ENCODE results near the gene KDELR1.
A peak's percentile ranks its signal among the peaks of the same experiment; 100 is the strongest.
"Not testable (repeated sequence)": the region's sequence is repeated elsewhere in the genome, so short reads cannot be mapped to it uniquely, and the experiment has no call there.

KDELR1 gene

DNA sequence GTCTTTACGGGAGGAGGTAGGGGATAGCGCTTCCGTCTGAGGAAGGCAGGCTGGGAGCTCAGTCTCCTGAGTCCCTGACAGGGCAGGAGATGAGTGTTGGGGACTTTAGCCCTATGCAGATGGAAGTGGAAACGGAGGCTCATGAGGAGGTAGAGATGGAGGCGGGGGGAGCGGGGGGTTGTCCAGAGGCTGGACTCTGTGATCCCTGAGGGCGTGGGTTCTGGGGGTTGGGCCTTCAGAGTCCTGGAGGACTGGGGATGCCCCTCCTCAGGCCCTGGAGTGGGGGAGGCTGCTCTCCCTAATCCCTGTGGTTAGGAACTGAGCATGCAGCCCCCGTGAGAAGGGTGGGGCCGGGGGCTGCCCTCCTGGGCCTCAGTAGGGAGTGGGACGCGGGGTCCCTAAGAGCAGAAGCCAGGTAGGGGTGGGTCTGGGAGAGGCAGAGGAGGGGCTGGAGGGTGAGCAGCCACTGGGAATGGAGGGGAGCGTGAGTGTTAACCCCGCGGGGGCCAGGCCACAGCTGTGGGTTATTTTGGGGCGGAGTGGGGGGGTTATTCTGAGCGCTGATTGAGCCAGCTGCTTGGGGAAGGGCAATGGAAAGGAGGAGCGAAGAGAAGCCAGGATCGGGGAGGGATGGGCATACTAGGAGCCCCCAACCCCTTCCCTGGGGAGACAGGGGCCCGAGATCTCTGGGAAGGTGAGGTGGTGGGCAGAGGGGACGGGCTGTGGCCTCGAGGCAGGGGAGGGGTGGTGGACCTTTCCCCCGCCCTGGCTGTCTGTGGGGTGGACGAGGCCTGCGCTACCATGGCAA, 4.9 kb upstream of the KDELR1 start:
- H3K27me3 ChIP-seq (ENCODE audit: control insufficient read depth in 1 of 2, insufficient read depth in 2 of 2, low read length in 2 of 2), result peaks cover 52 to 67% of the 10 kb centered on the region in 2 donors

GRCh38 chr19:48395499-48395898, 4.1 kb upstream of the KDELR1 start:
- Histone ChIP-seq H3K4me1 (ENCODE audit: insufficient read depth, low read length) (peaks cover 15% of the 10 kb centered on the region), H3K9me3 (ENCODE audit: low read length) (no peaks in the 10 kb centered on the region), H3K4me3 (ENCODE audit: low read depth in 1 of 2, low read length in 2 of 2) (no peak overlapping the region)

More for the DNA sequence above, 4.9 kb upstream of the KDELR1 start:
- no peaks in the 10 kb centered on the region for H3K9me3 ChIP-seq (ENCODE audit: low read length)
- no peaks in the 10 kb centered on the region for H3K36me3 ChIP-seq (ENCODE audit: insufficient read depth, low read length)
- no peak overlapping the region for H3K9ac ChIP-seq (ENCODE audit: low read length)
- no peak overlapping the region for H3K27ac ChIP-seq (ENCODE audit: low read depth, low read length)
- no peak overlapping the region for H3K4me3 ChIP-seq (ENCODE audit: low read depth in 1 of 2, low read length in 2 of 2)
- peaks cover 15% of the 10 kb centered on the region for H3K4me1 ChIP-seq (ENCODE audit: insufficient read depth, low read length)

GRCh38 chr19:48395170-48395455, 3.8 kb upstream of the KDELR1 start:
- Histone ChIP-seq H3K9ac (ENCODE audit: low read length) (no peak overlapping the region), H3K36me3 (ENCODE audit: insufficient read depth, low read length) (no peaks in the 10 kb centered on the region), H3K4me1 (ENCODE audit: insufficient read depth, low read length) (peaks cover 17% of the 10 kb centered on the region), H3K4me3 (ENCODE audit: low read depth in 1 of 2, low read length in 2 of 2) (no peak overlapping the region), H3K27ac (ENCODE audit: low read depth, low read length) (no peak overlapping the region), H3K27me3 (ENCODE audit: control insufficient read depth in 1 of 2, insufficient read depth in 2 of 2, low read length in 2 of 2) (peaks cover 52 to 67% of the 10 kb centered on the region in 2 donors), H3K9me3 (ENCODE audit: low read length) (no peaks in the 10 kb centered on the region)

More at GRCh38 chr19:48395499-48395898, 4.1 kb upstream of the KDELR1 start:
- H3K9ac ChIP-seq (ENCODE audit: low read length), result no peak overlapping the region
- peaks cover 52 to 67% of the 10 kb centered on the region in 2 donors for H3K27me3 ChIP-seq (ENCODE audit: control insufficient read depth in 1 of 2, insufficient read depth in 2 of 2, low read length in 2 of 2)
- no peak overlapping the region for H3K27ac ChIP-seq (ENCODE audit: low read depth, low read length)
- H3K36me3 ChIP-seq (ENCODE audit: insufficient read depth, low read length), result no peaks in the 10 kb centered on the region

DNA sequence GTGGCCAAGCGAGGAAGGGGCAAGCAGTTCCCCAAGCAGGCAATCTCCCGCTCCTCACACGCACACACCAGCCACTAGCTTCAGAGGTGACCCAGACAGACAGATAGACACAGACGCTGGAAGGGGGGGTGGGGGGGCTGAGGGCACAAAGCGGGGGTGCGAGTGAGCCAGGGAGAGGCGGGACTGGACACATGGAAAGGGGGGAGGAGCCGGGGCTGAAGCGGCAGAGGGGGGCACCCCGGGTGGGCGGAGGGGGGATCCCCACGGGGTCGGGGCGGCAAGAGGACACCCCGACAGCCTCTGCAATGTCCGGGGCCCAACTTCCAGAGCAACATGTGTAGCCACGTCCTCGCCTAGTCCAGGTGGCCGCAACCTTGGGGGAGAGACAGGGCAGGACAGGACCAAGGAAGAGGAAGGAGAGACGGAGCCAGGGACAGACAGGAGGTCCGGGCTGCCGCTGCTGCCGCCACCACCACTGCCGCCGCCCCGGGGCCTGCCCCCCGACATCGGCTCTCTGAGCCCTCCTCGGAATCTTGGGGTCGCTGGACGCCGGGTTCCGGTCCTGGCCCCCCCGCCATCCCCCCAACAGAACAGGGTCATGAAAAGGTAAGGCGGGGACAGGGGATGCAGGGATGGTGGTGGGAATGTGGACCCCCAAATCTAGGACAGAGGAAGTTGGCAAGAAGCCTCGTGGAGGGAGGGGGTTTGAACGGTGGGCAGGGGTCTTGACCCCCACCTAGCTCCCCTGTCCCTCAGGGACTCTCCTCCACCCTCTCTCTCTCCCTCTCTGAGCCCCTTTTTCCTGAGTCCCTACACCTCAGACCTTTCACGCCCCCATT, 3.2 kb upstream of the KDELR1 start:
- H3K9ac ChIP-seq (ENCODE audit: low read length), result no peak overlapping the region
- peaks cover 21% of the 10 kb centered on the region for H3K4me1 ChIP-seq (ENCODE audit: insufficient read depth, low read length)
- H3K9me3 ChIP-seq (ENCODE audit: low read length), result no peaks in the 10 kb centered on the region
- no peak overlapping the region for H3K4me3 ChIP-seq (ENCODE audit: low read depth in 1 of 2, low read length in 2 of 2)
- no peaks in the 10 kb centered on the region for H3K36me3 ChIP-seq (ENCODE audit: insufficient read depth, low read length)
- H3K27ac ChIP-seq (ENCODE audit: low read depth, low read length), result no peak overlapping the region
- peaks cover 52 to 67% of the 10 kb centered on the region in 2 donors for H3K27me3 ChIP-seq (ENCODE audit: control insufficient read depth in 1 of 2, insufficient read depth in 2 of 2, low read length in 2 of 2)

DNA sequence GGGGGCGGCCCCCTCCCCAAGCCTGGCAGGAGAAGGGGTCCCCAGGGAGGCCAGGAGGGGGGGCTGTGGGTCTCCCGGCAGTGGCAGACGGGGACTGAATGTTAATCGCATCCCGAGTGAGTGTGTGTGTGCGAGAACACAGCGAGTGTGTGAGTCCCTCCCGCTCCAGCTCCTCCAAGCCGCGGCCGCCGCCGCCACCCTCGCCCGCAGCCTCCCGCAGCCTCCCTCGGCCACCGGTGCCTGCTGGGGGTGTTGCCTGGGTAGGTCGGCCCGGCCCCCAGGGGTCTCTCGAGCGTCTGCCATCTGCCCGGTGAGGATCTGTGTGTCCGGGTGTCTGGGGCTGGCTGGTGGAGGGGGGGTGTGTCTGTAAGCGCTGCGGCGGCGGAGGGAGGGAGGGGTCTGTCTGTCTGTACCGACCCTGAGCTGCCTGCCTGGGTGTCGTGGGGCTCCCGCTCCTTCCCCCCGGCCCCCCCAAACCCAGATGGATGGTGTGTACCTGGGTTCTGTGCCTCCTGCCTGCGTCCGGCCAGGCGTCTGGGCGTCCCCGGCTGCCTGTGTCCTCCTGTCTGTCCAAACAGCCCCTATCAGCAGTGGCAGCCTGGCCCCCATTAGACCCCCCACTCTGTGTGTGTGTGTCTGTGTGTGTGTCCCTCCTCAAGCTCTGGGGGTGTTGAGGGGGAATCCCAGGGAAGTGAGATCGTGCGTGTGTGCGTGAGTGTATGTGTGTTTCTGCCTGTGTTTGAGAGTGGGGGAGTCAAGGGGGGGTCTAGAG, 2.4 kb upstream of the KDELR1 start, which contains the start of gene GRIN2D:
TSS of gene GRIN2D (plus strand) at position 110 of the 772 bp plus-strand sequence. CDS start 4,725 bp downstream, outside the sequence.
- Histone ChIP-seq H3K4me1 (ENCODE audit: insufficient read depth, low read length) (peaks cover 21% of the 10 kb centered on the region), H3K36me3 (ENCODE audit: insufficient read depth, low read length) (no peaks in the 10 kb centered on the region), H3K4me3 (ENCODE audit: low read depth in 1 of 2, low read length in 2 of 2) (no peak within 1 kb of the TSS), H3K27ac (ENCODE audit: low read depth, low read length) (no peak within 1 kb of the TSS), H3K9ac (ENCODE audit: low read length) (no peak within 1 kb of the TSS), H3K27me3 (ENCODE audit: control insufficient read depth in 1 of 2, insufficient read depth in 2 of 2, low read length in 2 of 2) (peaks cover 52 to 63% of the 10 kb centered on the region in 2 donors), H3K9me3 (ENCODE audit: low read length) (no peaks in the 10 kb centered on the region)

GRCh38 chr19:48392860-48393558, 1.7 kb upstream of the KDELR1 start:
- Histone ChIP-seq H3K27ac (ENCODE audit: low read depth, low read length) (no peak overlapping the region), H3K9ac (ENCODE audit: low read length) (no peak overlapping the region), H3K27me3 (ENCODE audit: control insufficient read depth in 1 of 2, insufficient read depth in 2 of 2, low read length in 2 of 2) (peaks cover 51 to 61% of the 10 kb centered on the region in 2 donors), H3K4me3 (ENCODE audit: low read depth in 1 of 2, low read length in 2 of 2) (no peak overlapping the region), H3K4me1 (ENCODE audit: insufficient read depth, low read length) (peaks cover 19% of the 10 kb centered on the region), H3K36me3 (ENCODE audit: insufficient read depth, low read length) (peaks cover 6% of the 10 kb centered on the region), H3K9me3 (ENCODE audit: low read length) (no peaks in the 10 kb centered on the region)

GRCh38 chr19:48392006-48392344, 624 bp upstream of the KDELR1 start:
- H3K4me1 ChIP-seq (ENCODE audit: insufficient read depth, low read length), result peaks cover 10% of the 10 kb centered on the region
- H3K9ac ChIP-seq (ENCODE audit: low read length); H3K9me3 ChIP-seq (ENCODE audit: low read length); H3K4me3 ChIP-seq (ENCODE audit: low read depth in 1 of 2, low read length in 2 of 2); H3K27ac ChIP-seq (ENCODE audit: low read depth, low read length): not testable (repeated sequence)
- peaks cover 15% of the 10 kb centered on the region for H3K36me3 ChIP-seq (ENCODE audit: insufficient read depth, low read length)
- H3K27me3 ChIP-seq (ENCODE audit: control insufficient read depth in 1 of 2, insufficient read depth in 2 of 2, low read length in 2 of 2), result peaks cover 41 to 51% of the 10 kb centered on the region in 2 donors

GRCh38 chr19:48390188-48391099, 907 bp downstream of the KDELR1 start:
- Histone ChIP-seq H3K4me1 (ENCODE audit: insufficient read depth, low read length) (peaks cover 10% of the 10 kb centered on the region), H3K9ac (ENCODE audit: low read length) (peak overlapping the region; percentile 100), H3K36me3 (ENCODE audit: insufficient read depth, low read length) (peaks cover 23% of the 10 kb centered on the region)

GRCh38 chr19:48386981-48387380, 4.4 kb downstream of the KDELR1 start:
- H3K9me3 ChIP-seq (ENCODE audit: low read length), result no peaks in the 10 kb centered on the region
- H3K27ac ChIP-seq (ENCODE audit: low read depth, low read length), result no peak overlapping the region
- H3K27me3 ChIP-seq (ENCODE audit: control insufficient read depth in 1 of 2, insufficient read depth in 2 of 2, low read length in 2 of 2), result peaks cover 0 to under 1% of the 10 kb centered on the region in 2 donors
- H3K4me1 ChIP-seq (ENCODE audit: insufficient read depth, low read length), result peaks cover 6% of the 10 kb centered on the region
- no peak overlapping the region for H3K4me3 ChIP-seq (ENCODE audit: low read depth in 1 of 2, low read length in 2 of 2)
- peaks cover 42% of the 10 kb centered on the region for H3K36me3 ChIP-seq (ENCODE audit: insufficient read depth, low read length)
- no peak overlapping the region for H3K9ac ChIP-seq (ENCODE audit: low read length)

More at GRCh38 chr19:48390188-48391099, 907 bp downstream of the KDELR1 start:
- Histone ChIP-seq H3K27ac (ENCODE audit: low read depth, low read length) (peak overlapping the region; percentile 87), H3K27me3 (ENCODE audit: control insufficient read depth in 1 of 2, insufficient read depth in 2 of 2, low read length in 2 of 2) (peaks cover 25 to 36% of the 10 kb centered on the region in 2 donors), H3K9me3 (ENCODE audit: low read length) (no peaks in the 10 kb centered on the region), H3K4me3 (ENCODE audit: low read depth in 1 of 2, low read length in 2 of 2) (peak overlapping the region; percentile 96 to 100)

DNA sequence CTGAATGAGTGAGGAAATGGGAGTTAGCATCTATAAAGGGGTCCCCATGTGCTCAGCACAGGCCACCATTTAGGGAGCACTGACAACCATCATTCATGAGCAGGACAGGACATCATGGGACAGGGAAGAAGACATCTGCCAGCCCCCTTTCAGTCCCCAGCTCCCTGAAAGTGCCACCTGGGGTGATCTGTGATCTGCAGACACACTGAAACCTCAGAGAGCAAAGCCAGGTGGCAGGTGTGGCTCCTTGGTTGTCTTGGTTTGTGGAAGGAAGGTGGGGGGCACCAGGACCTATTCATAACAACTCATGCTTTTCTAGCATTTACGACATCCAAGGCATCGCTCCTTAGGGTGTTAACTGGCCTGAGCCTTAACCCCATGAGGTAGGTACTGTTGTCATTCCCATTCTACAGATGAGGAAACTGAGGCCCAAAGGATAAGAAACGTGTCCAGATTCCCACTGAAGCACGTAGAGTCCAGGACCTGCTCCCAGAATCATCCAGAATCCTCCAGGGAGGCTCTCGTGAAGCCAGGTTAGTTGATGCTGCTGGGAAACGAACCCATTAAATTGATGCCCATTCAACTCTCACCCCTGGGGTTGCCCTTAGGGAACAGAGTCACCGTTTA, 5.8 kb downstream of the KDELR1 start:
- no peak overlapping the region for H3K27ac ChIP-seq (ENCODE audit: low read depth, low read length)
- H3K4me3 ChIP-seq (ENCODE audit: low read depth in 1 of 2, low read length in 2 of 2), result no peak overlapping the region
- no peak overlapping the region for H3K9ac ChIP-seq (ENCODE audit: low read length)
- H3K27me3 ChIP-seq (ENCODE audit: control insufficient read depth in 1 of 2, insufficient read depth in 2 of 2, low read length in 2 of 2), result no peaks in the 10 kb centered on the region
- peaks cover 42% of the 10 kb centered on the region for H3K36me3 ChIP-seq (ENCODE audit: insufficient read depth, low read length)
- peaks cover 6% of the 10 kb centered on the region for H3K4me1 ChIP-seq (ENCODE audit: insufficient read depth, low read length)
- H3K9me3 ChIP-seq (ENCODE audit: low read length), result no peaks in the 10 kb centered on the region

Data from muscle layer of colon (tissue), 2 donors.